SH-SY5Y (cell line): Measurements from ENCODE around the gene ADAT1.

ENCODE experiments used
- GATA2 ChIP-seq: IDR thresholded peaks from 2 replicates; pipeline ENCODE4 v1.6.1; 2011; ENCODE audit warnings: mild to moderate bottlenecking, low read depth, low read length
- GATA3 ChIP-seq: IDR thresholded peaks from 2 replicates; pipeline ENCODE4 v1.6.1; 2011; ENCODE audit warnings: low read depth, mild to moderate bottlenecking, low read length, moderate library complexity

The ADAT1 gene

GRCh38 chr16:75628351-75628750 is 5.3 kb upstream of the ADAT1 start:
- TF ChIP-seq GATA2 (no peak), GATA3 (no peak)

- no peak for TF ChIP-seq GATA3
- no peak for TF ChIP-seq GATA2
These were observed 4.8 kb upstream of the ADAT1 start for GRCh38 chr16:75627851-75628250.

- TF ChIP-seq GATA2 (no peak), GATA3 (no peak)
These were observed 3.7 kb upstream of the ADAT1 start for GRCh38 chr16:75626806-75627205.

- TF ChIP-seq GATA3 (no peak), GATA2 (no peak)
These were observed 1.8 kb upstream of the ADAT1 start for GRCh38 chr16:75624921-75625334.

- TF ChIP-seq GATA2 (peak; percentile 48; the same call in 1 of the 2 replicates), GATA3 (no peak)
These were observed 2.0 kb downstream of the ADAT1 start for GRCh38 chr16:75621170-75621477.

- TF ChIP-seq GATA3 (no peak), GATA2 (no peak)
These were observed 2.5 kb downstream of the ADAT1 start for GRCh38 chr16:75620326-75621169.

GRCh38 chr16:75618780-75619179 is 4.3 kb downstream of the ADAT1 start:
- no peak for TF ChIP-seq GATA2
- no peak for TF ChIP-seq GATA3

DNA sequence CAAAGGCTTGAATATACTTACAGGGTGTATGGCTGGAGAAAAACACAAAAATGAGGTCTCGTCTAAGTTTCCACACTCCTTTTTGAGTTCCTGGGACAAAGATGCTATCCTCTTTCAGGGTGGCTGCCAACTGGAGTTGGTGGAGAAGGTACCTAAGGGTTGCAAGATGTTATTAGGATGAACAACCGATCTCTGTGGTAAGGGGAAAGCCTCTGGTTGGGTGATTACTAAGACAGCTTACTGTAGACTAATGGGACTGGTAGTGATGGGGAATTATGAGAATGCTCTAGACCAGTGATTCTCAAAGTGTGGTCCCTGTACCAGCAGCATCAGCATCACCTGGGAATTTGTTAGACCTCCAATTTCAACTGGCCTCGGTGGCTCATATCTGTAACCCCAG is 6.0 kb downstream of the ADAT1 start:
- no peak for TF ChIP-seq GATA3
- no peak for TF ChIP-seq GATA2

- TF ChIP-seq GATA3 (no peak), GATA2 (no peak)
These were observed 6.5 kb downstream of the ADAT1 start for GRCh38 chr16:75616521-75617010.

DNA sequence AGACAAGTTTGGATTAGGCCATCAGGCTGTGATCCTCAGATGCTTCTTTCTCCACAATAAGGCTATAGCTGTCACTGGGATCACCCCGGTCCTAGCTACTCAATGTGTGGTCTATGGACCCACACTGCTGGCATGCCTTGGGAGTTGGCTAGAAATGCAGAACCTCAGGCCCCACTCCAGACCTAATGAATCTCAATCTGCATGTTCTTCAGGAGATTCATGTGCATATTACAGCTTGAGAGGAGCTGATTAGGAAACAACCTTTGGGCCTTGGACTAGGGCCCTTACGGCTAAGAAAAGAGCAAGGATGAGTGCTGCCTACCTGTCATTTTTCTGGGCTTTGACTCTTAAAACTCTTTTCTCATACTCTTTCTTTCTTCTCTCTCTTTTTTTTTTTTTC is 7.5 kb downstream of the ADAT1 start:
- TF ChIP-seq GATA3 (no peak), GATA2 (no peak)

GRCh38 chr16:75614066-75614897 is 8.8 kb downstream of the ADAT1 start:
- no peak for TF ChIP-seq GATA3
- TF ChIP-seq GATA2: no peak

GRCh38 chr16:75606507-75606906 is 16.6 kb downstream of the ADAT1 start:
- TF ChIP-seq GATA2: no peak

GRCh38 chr16:75603241-75603640 is 19.8 kb downstream of the ADAT1 start:
- no peak for TF ChIP-seq GATA2
- TF ChIP-seq GATA3: no peak

GRCh38 chr16:75599452-75600277 is 23.4 kb downstream of the ADAT1 start:
- TF ChIP-seq GATA2 (no peak), GATA3 (no peak)
